Measurements from ENCODE around the gene KIRREL3. TPM values are rescaled to one million over a fixed set of nuclear protein-coding genes. Genes with fewer than 3 reads are reported as not detected.

Gene KIRREL3
- polyA plus RNA-seq, 1 of the 3 experiments (the other 2 are of a cell fraction), result 3.7 TPM

- CTCF ChIA-PET, result interaction anchor here (1.5 kb wide), 1 partner anchor 12 kb away, joined by 8 read pairs; no protein-coding TSS in a partner anchor
- WGBS (ENCODE audit: low lambda C conversion rate), result 92% methylated on average over 11 of the region's 13 CpGs
Measured at GRCh38 chr11:126492331-126493082, 508.1 kb downstream of the KIRREL3 start.

DNA sequence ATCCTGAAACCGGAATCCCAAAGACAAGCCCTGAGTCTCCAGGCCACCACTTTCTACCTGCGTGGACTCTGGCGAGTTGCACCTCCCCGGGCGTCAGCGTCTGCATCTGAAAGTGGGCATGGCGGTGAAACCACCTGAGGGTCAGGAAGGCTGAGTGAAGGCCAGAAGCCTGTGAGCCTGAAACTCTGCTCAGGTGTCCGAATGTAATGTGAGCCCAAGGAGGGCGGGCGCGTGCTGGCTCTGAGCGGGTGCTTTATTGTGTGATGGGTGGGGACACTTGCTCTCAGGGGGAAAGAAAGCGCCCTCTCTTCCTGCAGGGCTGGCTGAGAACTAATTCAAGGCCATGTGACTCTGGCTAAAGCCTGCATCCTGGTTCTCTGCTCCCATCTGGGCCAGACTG is 509.5 kb downstream of the KIRREL3 start:
- Histone ChIP-seq H3K4me3 (ENCODE audit: low read depth in 2 of 2, low read length in 1 of 2) (no peak overlapping the region), H3K27me3 (ENCODE audit: insufficient read depth) (no peaks in the 10 kb centered on the region), H3F3A (replicated peaks; ENCODE audit: insufficient read depth) (no peaks in the 10 kb centered on the region), H3K27ac (ENCODE audit: low read depth in 2 of 2, low read length in 1 of 2) (no peak overlapping the region), H4K20me1 (ENCODE audit: insufficient read depth) (no peaks in the 10 kb centered on the region), H3K9me3 (no peaks in the 10 kb centered on the region), H3K9me2 (no peaks in the 10 kb centered on the region), H3K4me1 (ENCODE audit: control insufficient read depth in 1 of 2, insufficient read depth in 2 of 2, low read depth in 1 of 2, low read length in 1 of 2) (peaks cover 0 to 28% of the 10 kb centered on the region in 2 experiments; a peak in 2 of 4 replicates), H3K9ac (no peak overlapping the region), H3K4me2 (no peak overlapping the region), H3K36me3 (replicated peaks in 1 of 2; ENCODE audit: control insufficient read depth in 1 of 2, insufficient read depth in 2 of 2, low read length in 1 of 2) (no peaks in the 10 kb centered on the region), H2AFZ (ENCODE audit: low read depth) (no peak overlapping the region), H3K79me2 (ENCODE audit: insufficient read depth) (no peaks in the 10 kb centered on the region)
- ChIA-PET CTCF (interaction anchor here (0.7 to 1.5 kb wide), 2 partner anchors 8 to 10 kb away, joined by 4 to 8 read pairs; no protein-coding TSS in a partner anchor), POLR2A (no interaction called here)
- DNase-seq, result no peak
- 91% methylated on average over 13 of the region's 13 CpGs for WGBS (ENCODE audit: low lambda C conversion rate)
- TF ChIP-seq FOXJ3 (CRISPR knock-in tag; IDR thresholded peaks at IDR 0.05) (no peak), FOSL2 (IDR thresholded peaks at IDR 0.05; ENCODE audit: borderline replicate concordance, low read depth) (no peak), REST (IDR thresholded peaks at IDR 0.05; ENCODE audit: low read depth, low read length) (no peak), RCOR1 (IDR thresholded peaks at IDR 0.05; ENCODE audit: low read length) (no peak), USF1 (IDR thresholded peaks at IDR 0.05; ENCODE audit: borderline replicate concordance, low read depth) (no peak), JUND (IDR thresholded peaks at IDR 0.05) (no peak), EZH2phosphoT487 (IDR thresholded peaks at IDR 0.05; ENCODE audit: borderline replicate concordance, low read depth) (no peak), FOXM1 (IDR thresholded peaks at IDR 0.05; ENCODE audit: low read depth) (no peak), CHD2 (IDR thresholded peaks at IDR 0.05; ENCODE audit: low read length, partially characterized antibody) (no peak), NRF1 (IDR thresholded peaks at IDR 0.05; ENCODE audit: low read depth, low read length) (no peak), TAF1 (IDR thresholded peaks at IDR 0.05; ENCODE audit: borderline replicate concordance, low read depth, low read length) (no peak), POLR2AphosphoS5 (IDR thresholded peaks at IDR 0.05; ENCODE audit: low read depth, low read length) (no peak), RFX5 (IDR thresholded peaks at IDR 0.05; ENCODE audit: low read length) (no peak)
- TF ChIP-seq, protein P1, sequence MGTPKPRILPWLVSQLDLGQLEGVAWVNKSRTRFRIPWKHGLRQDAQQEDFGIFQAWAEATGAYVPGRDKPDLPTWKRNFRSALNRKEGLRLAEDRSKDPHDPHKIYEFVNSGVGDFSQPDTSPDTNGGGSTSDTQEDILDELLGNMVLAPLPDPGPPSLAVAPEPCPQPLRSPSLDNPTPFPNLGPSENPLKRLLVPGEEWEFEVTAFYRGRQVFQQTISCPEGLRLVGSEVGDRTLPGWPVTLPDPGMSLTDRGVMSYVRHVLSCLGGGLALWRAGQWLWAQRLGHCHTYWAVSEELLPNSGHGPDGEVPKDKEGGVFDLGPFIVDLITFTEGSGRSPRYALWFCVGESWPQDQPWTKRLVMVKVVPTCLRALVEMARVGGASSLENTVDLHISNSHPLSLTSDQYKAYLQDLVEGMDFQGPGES (IDR thresholded peaks at IDR 0.05; ENCODE audit: low read depth, low read length), result no peak

More at GRCh38 chr11:126492331-126493082, 508.1 kb downstream of the KIRREL3 start:
- no peak overlapping the region for H3K4me3 ChIP-seq (ENCODE audit: low read depth in 2 of 2, low read length in 1 of 2)
- no peaks in the 10 kb centered on the region for H3K27me3 ChIP-seq (ENCODE audit: insufficient read depth)
- H3K4me2 ChIP-seq, result no peak overlapping the region
- POLR2A ChIA-PET, result no interaction called here
- H3K9ac ChIP-seq, result no peak overlapping the region
- no peaks in the 10 kb centered on the region for H3K79me2 ChIP-seq (ENCODE audit: insufficient read depth)
- TF ChIP-seq TCF12 (IDR thresholded peaks at IDR 0.05) (no peak), POLR2AphosphoS5 (IDR thresholded peaks at IDR 0.05; ENCODE audit: low read depth, low read length) (no peak), MAX (IDR thresholded peaks at IDR 0.05; ENCODE audit: low read depth) (no peak), SMC3 (IDR thresholded peaks at IDR 0.05; ENCODE audit: low read depth, low read length) (no peak), RFX5 (IDR thresholded peaks at IDR 0.05; ENCODE audit: low read length) (no peak), RCOR1 (IDR thresholded peaks at IDR 0.05; ENCODE audit: low read length) (no peak), FOXM1 (IDR thresholded peaks at IDR 0.05; ENCODE audit: low read depth) (no peak), NRF1 (IDR thresholded peaks at IDR 0.05; ENCODE audit: low read depth, low read length) (no peak), SIN3A (IDR thresholded peaks at IDR 0.05; ENCODE audit: borderline replicate concordance, low read depth, low read length) (no peak), ELF1 (IDR thresholded peaks at IDR 0.05) (no peak), FOXJ3 (CRISPR knock-in tag; IDR thresholded peaks at IDR 0.05) (no peak), RAD21 (IDR thresholded peaks at IDR 0.05; ENCODE audit: low read length) (no peak), TEAD4 (IDR thresholded peaks at IDR 0.05; ENCODE audit: borderline replicate concordance, insufficient read depth) (no peak)
- no peaks in the 10 kb centered on the region for H3K9me2 ChIP-seq
- no peaks in the 10 kb centered on the region for H3F3A ChIP-seq (replicated peaks; ENCODE audit: insufficient read depth)
- no peak overlapping the region for H2AFZ ChIP-seq (ENCODE audit: low read depth)
- no peaks in the 10 kb centered on the region for H4K20me1 ChIP-seq (ENCODE audit: insufficient read depth)
- H3K27ac ChIP-seq (ENCODE audit: low read depth in 2 of 2, low read length in 1 of 2), result no peak overlapping the region
- H3K9me3 ChIP-seq, result no peaks in the 10 kb centered on the region
- H3K4me1 ChIP-seq (ENCODE audit: control insufficient read depth in 1 of 2, insufficient read depth in 2 of 2, low read depth in 1 of 2, low read length in 1 of 2), result peaks cover 0 to 26% of the 10 kb centered on the region in 2 experiments; a peak in 2 of 4 replicates
- DNase-seq, result no peak
- H3K36me3 ChIP-seq (replicated peaks in 1 of 2; ENCODE audit: control insufficient read depth in 1 of 2, insufficient read depth in 2 of 2, low read length in 1 of 2), result no peaks in the 10 kb centered on the region

Measured in SK-N-SH (cell line).